ENCODE measurements around the gene DCXR. TPM values are rescaled to one million over a fixed set of nuclear protein-coding genes. Genes with fewer than 3 reads are reported as not detected.
"Not testable (repeated sequence)": the region's sequence is repeated elsewhere in the genome, so short reads cannot be mapped to it uniquely, and the experiment has no call there.

The DCXR gene
- total RNA-seq, 1 donor from 2014 or later, result 144 TPM

GRCh38 chr17:82046903-82047302 lies 9.4 kb upstream of the DCXR start:
- no peak for DNase-seq (ENCODE audit: low spot score)
- intact Hi-C loops (cut with DNase I), result no loop called here

- no peak for DNase-seq (ENCODE audit: low spot score)
- intact Hi-C loops (cut with DNase I), result no loop called here
These were observed 8.5 kb upstream of the DCXR start for GRCh38 chr17:82045936-82046484.

GRCh38 chr17:82043507-82043906 lies 6.0 kb upstream of the DCXR start:
- intact Hi-C loops (cut with DNase I), result no loop called here
- no peak for DNase-seq (ENCODE audit: low spot score)

GRCh38 chr17:82042649-82043048 lies 5.2 kb upstream of the DCXR start:
- intact Hi-C loops (cut with DNase I), result no loop called here

GRCh38 chr17:82041144-82041814 lies 3.8 kb upstream of the DCXR start:
- intact Hi-C loops (cut with DNase I), result no loop called here

More at GRCh38 chr17:82042649-82043048, 5.2 kb upstream of the DCXR start:
- no peak for DNase-seq (ENCODE audit: low spot score)

GRCh38 chr17:82039695-82040299 lies 2.3 kb upstream of the DCXR start:
- intact Hi-C loops (cut with DNase I), result loop anchor here (5.0 kb wide), 1 partner anchor 58 kb away; the partner anchor contains the start of gene FASN
- no peak for DNase-seq (ENCODE audit: low spot score)

More at GRCh38 chr17:82041144-82041814, 3.8 kb upstream of the DCXR start:
- DNase-seq (ENCODE audit: low spot score), result no peak

GRCh38 chr17:82038796-82039409 lies 1.4 kb upstream of the DCXR start:
- intact Hi-C loops (cut with DNase I), result loop anchor here (5.0 kb wide), 1 partner anchor 58 kb away; the partner anchor contains the start of gene FASN
- not testable (repeated sequence) for DNase-seq (ENCODE audit: low spot score)

- no peak for DNase-seq (ENCODE audit: low spot score)
- intact Hi-C loops (cut with DNase I), result loop anchor here (5.0 kb wide), 1 partner anchor 59 kb away; the partner anchor contains the start of gene FASN
These were observed 345 bp upstream of the DCXR start for GRCh38 chr17:82037889-82038195.

GRCh38 chr17:82036634-82037091 lies 834 bp downstream of the DCXR start:
- intact Hi-C loops (cut with DNase I), result loop anchor here (5.0 kb wide), 1 partner anchor 61 kb away; the partner anchor contains the start of gene FASN
- no peak for DNase-seq (ENCODE audit: low spot score)

GRCh38 chr17:82035956-82036633 lies 1.4 kb downstream of the DCXR start:
- no peak for DNase-seq (ENCODE audit: low spot score)
- intact Hi-C loops (cut with DNase I), result loop anchor here (5.0 kb wide), 1 partner anchor 61 kb away; the partner anchor contains the start of gene FASN

GRCh38 chr17:82035488-82035887 lies 2.0 kb downstream of the DCXR start:
- intact Hi-C loops (cut with DNase I), result loop anchor here (5.0 kb wide), 1 partner anchor 62 kb away; the partner anchor contains the start of gene FASN
- DNase-seq (ENCODE audit: low spot score), result no peak

- intact Hi-C loops (cut with DNase I), result loop anchor here (5.0 kb wide), 1 partner anchor 63 kb away; the partner anchor contains the start of gene FASN
- no peak for DNase-seq (ENCODE audit: low spot score)
These were observed 3.0 kb downstream of the DCXR start for GRCh38 chr17:82034371-82035011.

GRCh38 chr17:82033359-82034085 lies 4.0 kb downstream of the DCXR start:
- DNase-seq (ENCODE audit: low spot score), result no peak
- intact Hi-C loops (cut with DNase I), result no loop called here

- no peak for DNase-seq (ENCODE audit: low spot score)
- intact Hi-C loops (cut with DNase I), result no loop called here
These were observed 5.4 kb downstream of the DCXR start for GRCh38 chr17:82031885-82032627.

- no peak for DNase-seq (ENCODE audit: low spot score)
- intact Hi-C loops (cut with DNase I), result no loop called here
These were observed 6.1 kb downstream of the DCXR start, which contains the start of gene RAC3 for GRCh38 chr17:82031303-82031884. TSS of gene RAC3 (plus strand) at chr17:82031678. CDS start at chr17:82031762, 84 bp downstream.

GRCh38 chr17:82030470-82031302 lies 6.8 kb downstream of the DCXR start:
- DNase-seq (ENCODE audit: low spot score), result peak; percentile 94
- intact Hi-C loops (cut with DNase I), result loop anchor here (1.0 kb wide), 1 partner anchor 124 kb away; no protein-coding TSS in a partner anchor
